ENCODE measurements around the gene MED27. TPM values are rescaled to one million over a fixed set of nuclear protein-coding genes. Genes with fewer than 3 reads are reported as not detected.

The MED27 gene
- total and polyA plus RNA-seq, 2 of the 4 experiments (the other 2 are of a cell fraction): 50.2 to 63.4 TPM

DNA sequence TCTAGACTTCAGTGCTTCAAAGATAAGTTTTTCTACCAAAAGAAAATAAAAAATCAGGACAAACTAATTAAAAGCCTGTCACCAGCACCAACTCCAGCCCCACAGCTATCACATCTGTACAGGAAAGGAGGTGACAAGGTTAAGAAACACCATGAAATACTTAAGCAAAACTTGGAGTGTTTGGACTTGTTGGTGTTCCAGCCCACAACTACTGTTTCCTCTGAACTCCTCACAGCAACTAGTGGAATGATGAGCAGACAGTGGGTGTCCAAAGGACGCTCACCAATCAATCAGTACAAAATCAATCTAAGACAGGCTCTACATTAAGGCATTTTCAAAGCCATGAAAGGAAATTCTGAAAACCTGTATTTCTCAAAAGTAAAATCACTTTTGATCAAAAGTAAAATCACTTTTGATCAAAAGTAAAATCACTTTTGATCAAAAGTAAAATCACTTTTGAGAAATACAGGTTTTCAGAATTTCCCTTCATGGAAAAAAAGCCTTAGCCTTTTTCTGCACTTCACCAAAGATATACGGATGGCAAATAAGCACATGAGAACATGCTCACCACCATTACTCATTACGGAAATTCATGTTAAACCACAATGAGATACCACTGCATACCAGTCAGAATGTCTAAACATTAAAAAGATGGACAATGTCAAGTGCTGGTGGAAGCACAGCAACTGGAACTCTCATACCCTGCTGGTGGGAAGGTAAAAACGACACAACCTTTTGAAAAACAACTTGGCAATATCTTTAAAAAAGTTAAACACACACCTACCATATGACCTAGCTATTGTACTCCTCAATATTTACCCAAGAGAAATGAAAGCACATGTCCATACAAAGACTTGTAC lies 79.7 kb downstream of the MED27 start (continued):
- TF ChIP-seq, protein P1, sequence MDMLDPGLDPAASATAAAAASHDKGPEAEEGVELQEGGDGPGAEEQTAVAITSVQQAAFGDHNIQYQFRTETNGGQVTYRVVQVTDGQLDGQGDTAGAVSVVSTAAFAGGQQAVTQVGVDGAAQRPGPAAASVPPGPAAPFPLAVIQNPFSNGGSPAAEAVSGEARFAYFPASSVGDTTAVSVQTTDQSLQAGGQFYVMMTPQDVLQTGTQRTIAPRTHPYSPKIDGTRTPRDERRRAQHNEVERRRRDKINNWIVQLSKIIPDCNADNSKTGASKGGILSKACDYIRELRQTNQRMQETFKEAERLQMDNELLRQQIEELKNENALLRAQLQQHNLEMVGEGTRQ (IDR thresholded peaks at IDR 0.05; ENCODE audit: low read depth, low read length): no peak
- no peak for TF ChIP-seq POLR2A (IDR thresholded peaks at IDR 0.05; ENCODE audit: low read depth, low read length)

DNA sequence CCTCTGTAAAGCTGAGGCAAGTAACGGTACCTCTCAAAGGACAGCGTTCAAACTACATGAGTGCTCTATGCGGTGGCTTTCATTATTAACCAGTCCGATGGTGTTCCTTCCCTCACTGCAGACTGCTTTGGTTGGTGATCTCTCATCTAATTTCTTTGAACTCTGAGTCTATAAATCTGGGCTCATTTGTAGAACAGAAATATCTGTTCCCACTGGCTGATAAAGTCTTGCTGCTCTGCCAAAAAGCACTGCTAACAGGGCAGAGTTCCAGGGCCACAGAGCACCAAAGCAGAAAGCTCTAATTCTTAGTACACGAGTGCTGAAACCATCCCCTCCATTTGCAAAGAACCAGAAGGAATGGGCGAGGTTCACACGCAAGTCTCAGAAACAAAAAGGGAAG lies 81.9 kb downstream of the MED27 start:
- H3K14ac ChIP-seq (replicated peaks; ENCODE audit: low read depth, low read length): no peak overlapping the region
- H4K8ac ChIP-seq (ENCODE audit: low read depth in 2 of 2, low read length in 2 of 2): no peak overlapping the region
- H4K5ac ChIP-seq (ENCODE audit: low read depth, low read length): no peak overlapping the region
- peaks cover 57 to 79% of the 10 kb centered on the region in 2 experiments for H3K79me1 ChIP-seq (ENCODE audit: low read depth in 1 of 2, low read length in 2 of 2)
- no peak overlapping the region for H3K27ac ChIP-seq (ENCODE audit: insufficient read depth, low read length)
- no peak overlapping the region for H2BK15ac ChIP-seq (ENCODE audit: low read depth, low read length)
- CTCF ChIA-PET: interaction anchor here (1.1 kb wide), 1 partner anchor 10 kb away, joined by 3 read pairs; no protein-coding TSS in a partner anchor
- H2BK5ac ChIP-seq (ENCODE audit: low read depth, low read length, poor library complexity, severe bottlenecking): no peak overlapping the region
- DNase-seq (peak; percentile 53), ATAC-seq (ENCODE audit: low read depth) (0 out of 2 replicates have a peak, but pooled peaks have one; percentile 21)
- H3K9me3 ChIP-seq (ENCODE audit: control insufficient read depth, insufficient read depth, low read length): peaks cover 10% of the 10 kb centered on the region
- no peak overlapping the region for H3K18ac ChIP-seq (ENCODE audit: low read depth, low read length)
- no peak overlapping the region for H3K56ac ChIP-seq (ENCODE audit: extremely low read depth, insufficient read depth, low read length)
- in situ Hi-C loops (cut with MboI; ENCODE audit: low sequenced_read_pairs): no loop called here
- H3K4me2 ChIP-seq (ENCODE audit: low read depth, low read length): no peak overlapping the region
- POLR2A ChIA-PET (ENCODE audit: unreplicated experiment): no interaction called here
- peaks cover 4% of the 10 kb centered on the region; the same call in 1 of the 2 replicates for H3K36me3 ChIP-seq (ENCODE audit: control insufficient read depth, insufficient read depth, low read length)
- dilution Hi-C loops (cut with HindIII; ENCODE audit: low sequenced_read_pairs, unreplicated experiment): no loop called here
- no peaks in the 10 kb centered on the region for H3K27me3 ChIP-seq (ENCODE audit: control insufficient read depth, insufficient read depth, low read length)
- H2AFZ ChIP-seq (replicated peaks; ENCODE audit: low read length, poor library complexity): no peak overlapping the region
- H2AK9ac ChIP-seq (replicated peaks; ENCODE audit: low read depth, low read length, poor library complexity): no peak overlapping the region
- peaks cover 11% of the 10 kb centered on the region for H3K4me1 ChIP-seq (ENCODE audit: control insufficient read depth, insufficient read depth, low read length)
- peaks cover 4% of the 10 kb centered on the region; the same call in 1 of the 2 replicates for H4K20me1 ChIP-seq (ENCODE audit: insufficient read depth, low read length)
- H3K9ac ChIP-seq (ENCODE audit: low read depth, low read length): no peak overlapping the region
- H2AK5ac ChIP-seq (ENCODE audit: low read depth, low read length): 0 out of 2 replicates have a peak overlapping the region, but pooled peaks have one; percentile 7
- TF ChIP-seq CEBPB (IDR thresholded peaks at IDR 0.05; ENCODE audit: low read depth, low read length) (no peak), FOS (IDR thresholded peaks at IDR 0.05; ENCODE audit: low read depth, low read length) (no peak), CHD1 (IDR thresholded peaks at IDR 0.05; ENCODE audit: low read depth, low read length) (no peak), NFE2L2 (IDR thresholded peaks at IDR 0.05; ENCODE audit: low read depth, low read length) (no peak), RAD21 (IDR thresholded peaks at IDR 0.05; ENCODE audit: low read length) (no peak), MXI1 (IDR thresholded peaks at IDR 0.05; ENCODE audit: borderline replicate concordance, low read depth, low read length) (no peak)
- TF ChIP-seq, protein P2, sequence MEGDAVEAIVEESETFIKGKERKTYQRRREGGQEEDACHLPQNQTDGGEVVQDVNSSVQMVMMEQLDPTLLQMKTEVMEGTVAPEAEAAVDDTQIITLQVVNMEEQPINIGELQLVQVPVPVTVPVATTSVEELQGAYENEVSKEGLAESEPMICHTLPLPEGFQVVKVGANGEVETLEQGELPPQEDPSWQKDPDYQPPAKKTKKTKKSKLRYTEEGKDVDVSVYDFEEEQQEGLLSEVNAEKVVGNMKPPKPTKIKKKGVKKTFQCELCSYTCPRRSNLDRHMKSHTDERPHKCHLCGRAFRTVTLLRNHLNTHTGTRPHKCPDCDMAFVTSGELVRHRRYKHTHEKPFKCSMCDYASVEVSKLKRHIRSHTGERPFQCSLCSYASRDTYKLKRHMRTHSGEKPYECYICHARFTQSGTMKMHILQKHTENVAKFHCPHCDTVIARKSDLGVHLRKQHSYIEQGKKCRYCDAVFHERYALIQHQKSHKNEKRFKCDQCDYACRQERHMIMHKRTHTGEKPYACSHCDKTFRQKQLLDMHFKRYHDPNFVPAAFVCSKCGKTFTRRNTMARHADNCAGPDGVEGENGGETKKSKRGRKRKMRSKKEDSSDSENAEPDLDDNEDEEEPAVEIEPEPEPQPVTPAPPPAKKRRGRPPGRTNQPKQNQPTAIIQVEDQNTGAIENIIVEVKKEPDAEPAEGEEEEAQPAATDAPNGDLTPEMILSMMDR (conservative IDR thresholded peaks at IDR 0.05; ENCODE audit: low read depth, low read length): no peak
- TF ChIP-seq, protein P1 (IDR thresholded peaks at IDR 0.05; ENCODE audit: low read depth, low read length): no peak
- TF ChIP-seq, protein P3, sequence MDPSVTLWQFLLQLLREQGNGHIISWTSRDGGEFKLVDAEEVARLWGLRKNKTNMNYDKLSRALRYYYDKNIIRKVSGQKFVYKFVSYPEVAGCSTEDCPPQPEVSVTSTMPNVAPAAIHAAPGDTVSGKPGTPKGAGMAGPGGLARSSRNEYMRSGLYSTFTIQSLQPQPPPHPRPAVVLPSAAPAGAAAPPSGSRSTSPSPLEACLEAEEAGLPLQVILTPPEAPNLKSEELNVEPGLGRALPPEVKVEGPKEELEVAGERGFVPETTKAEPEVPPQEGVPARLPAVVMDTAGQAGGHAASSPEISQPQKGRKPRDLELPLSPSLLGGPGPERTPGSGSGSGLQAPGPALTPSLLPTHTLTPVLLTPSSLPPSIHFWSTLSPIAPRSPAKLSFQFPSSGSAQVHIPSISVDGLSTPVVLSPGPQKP (IDR thresholded peaks at IDR 0.05; ENCODE audit: borderline replicate concordance, low read depth, low read length): no peak
- no peak overlapping the region for H3K4me3 ChIP-seq (ENCODE audit: insufficient read depth, low read depth, low read length)
- peak overlapping the region; percentile 5; the same call in 1 of the 2 replicates for H2BK20ac ChIP-seq (ENCODE audit: low read depth, low read length)
- intact Hi-C loops (cut with micrococcal nuclease): no loop called here
- H3K23ac ChIP-seq (ENCODE audit: low read depth, low read length): no peak overlapping the region
- H2BK120ac ChIP-seq (ENCODE audit: low read depth, low read length): no peak overlapping the region
- WGBS, 2 experiments (ENCODE audit: extremely low coverage in 2 of 2, insufficient read length in 1 of 2): 100% methylated on average over 2 of the region's 7 CpGs; no CpG with 5 or more reads in 1 of the 2 experiments
- peaks cover 5% of the 10 kb centered on the region for H3K9me1 ChIP-seq (ENCODE audit: insufficient read depth, low read length)
- no TSS peak for BruUV-seq (replicated peaks)
- H3K4ac ChIP-seq (ENCODE audit: low read depth, low read length): 0 out of 2 replicates have a peak overlapping the region, but pooled peaks have one; percentile 9
- no peak overlapping the region for H4K91ac ChIP-seq (ENCODE audit: insufficient read depth, low read depth, low read length)
